Right renal pelvis (tissue), 4 donors: ENCODE data around the gene SRPX. TPM values are rescaled to one million over a fixed set of nuclear protein-coding genes. Genes with fewer than 3 reads are reported as not detected.

Experiments
- DNase-seq, 4 donors: peaks; one replicate each; pipeline ENCODE4 v3.0.0-alpha.2; 2013; ENCODE audit warnings: low read depth in 4 of 4, low spot score in 3 of 4, missing footprints in 1 of 4
- polyA plus RNA-seq, 4 donors: library from polyadenylated mRNA; unstranded; fragments of 120-200 nt; gene quantifications; one replicate each; pipeline ENCODE4 v1.2.1, GENCODE V29; 2013; ENCODE audit not compliant: insufficient read length in 4 of 4

SRPX gene
- polyA plus RNA-seq, 4 donors = 19.3 to 19.8 (median 19.6) TPM

- DNase-seq = no peak
These were observed 71.7 kb downstream of the SRPX start for GRCh38 chrX:38149016-38149415.

- DNase-seq = no peak
These were observed 78.1 kb downstream of the SRPX start for GRCh38 chrX:38142610-38143009.

DNA sequence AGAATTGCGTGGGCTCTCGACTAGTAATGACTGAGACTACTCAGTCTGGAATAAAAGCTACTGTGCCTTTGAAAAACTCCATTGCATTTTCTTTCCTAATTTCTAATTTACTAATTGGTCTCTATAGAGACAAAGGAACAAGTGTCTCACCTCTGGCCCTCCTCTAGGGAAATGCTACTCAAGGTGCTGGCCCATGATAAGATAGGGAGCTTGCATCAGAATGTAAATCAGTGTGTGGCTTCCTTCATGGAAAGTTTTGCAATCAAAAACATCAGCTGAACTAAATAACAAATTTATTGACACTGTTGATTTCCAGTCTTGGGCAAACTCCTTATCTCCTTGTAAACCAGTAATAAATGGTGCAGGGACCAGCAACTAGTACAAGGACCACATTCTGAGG lies 81.8 kb downstream of the SRPX start:
- DNase-seq = no peak

GRCh38 chrX:38138157-38138891 lies 82.3 kb downstream of the SRPX start:
- DNase-seq = no peak

GRCh38 chrX:38129366-38129765 lies 91.3 kb downstream of the SRPX start:
- no peak for DNase-seq

DNA sequence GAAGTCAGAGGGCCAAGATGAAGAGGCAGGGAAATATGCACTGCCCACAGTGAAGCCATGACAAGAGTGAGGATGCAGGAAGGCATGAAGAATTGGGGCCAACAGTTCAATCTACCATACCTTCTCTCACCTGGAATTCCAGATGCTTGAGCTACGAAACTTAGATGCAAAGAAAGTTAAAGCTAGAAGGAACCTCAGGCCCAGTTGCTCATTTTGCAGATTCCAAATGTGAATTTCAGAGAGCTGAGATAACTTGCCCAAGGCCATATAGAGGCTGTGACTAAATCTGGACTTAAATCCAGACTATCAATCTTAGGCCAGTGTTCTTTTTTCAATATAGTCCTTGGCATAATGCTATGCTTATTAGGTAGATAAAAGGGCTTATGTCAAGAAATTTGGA lies 92.7 kb downstream of the SRPX start:
- no peak for DNase-seq

DNA sequence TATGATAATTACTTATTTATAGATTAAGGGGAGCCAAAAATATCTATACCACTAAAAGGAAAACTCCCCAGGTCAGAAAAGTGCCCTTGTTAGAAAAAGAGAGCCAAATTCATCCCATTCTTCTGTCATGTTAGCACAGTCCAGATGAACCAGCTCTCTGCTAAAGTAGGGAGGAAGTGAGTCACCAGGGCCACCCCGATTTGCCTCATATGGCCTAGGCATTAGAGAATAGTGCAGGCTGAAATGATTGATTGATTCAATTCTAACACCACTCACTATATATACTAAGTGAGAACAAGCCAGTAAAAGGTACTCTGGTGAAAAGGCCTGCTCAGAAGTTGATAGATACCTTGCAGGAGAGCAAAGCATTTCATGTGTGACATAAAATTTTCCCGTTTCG lies 94.5 kb downstream of the SRPX start:
- no peak for DNase-seq

- no peak for DNase-seq
These were observed 96.7 kb downstream of the SRPX start for GRCh38 chrX:38124000-38124399.

- no peak for DNase-seq
These were observed 103.2 kb downstream of the SRPX start for GRCh38 chrX:38117485-38117884.

- DNase-seq = no peak
These were observed 104.0 kb downstream of the SRPX start for GRCh38 chrX:38116706-38117105.

DNA sequence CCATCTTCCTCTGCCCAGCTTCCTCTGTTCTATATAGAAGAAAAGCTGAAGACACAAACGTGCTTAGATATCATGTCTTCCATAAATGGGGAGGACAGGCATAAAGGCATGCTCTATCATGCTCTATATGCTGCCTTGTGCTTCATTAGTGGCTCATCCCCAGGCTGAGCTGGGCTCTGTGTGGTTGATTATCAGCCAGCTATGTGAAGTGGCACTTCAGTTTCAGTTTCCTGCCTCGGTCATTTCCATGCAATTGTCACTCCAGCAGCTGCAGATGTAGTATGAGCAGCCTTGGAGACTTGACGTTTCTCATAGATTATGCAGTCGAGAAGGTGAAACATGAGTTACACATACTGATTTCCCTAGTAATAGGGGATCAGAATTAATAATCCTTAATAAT lies 108.1 kb downstream of the SRPX start:
- no peak for DNase-seq

DNA sequence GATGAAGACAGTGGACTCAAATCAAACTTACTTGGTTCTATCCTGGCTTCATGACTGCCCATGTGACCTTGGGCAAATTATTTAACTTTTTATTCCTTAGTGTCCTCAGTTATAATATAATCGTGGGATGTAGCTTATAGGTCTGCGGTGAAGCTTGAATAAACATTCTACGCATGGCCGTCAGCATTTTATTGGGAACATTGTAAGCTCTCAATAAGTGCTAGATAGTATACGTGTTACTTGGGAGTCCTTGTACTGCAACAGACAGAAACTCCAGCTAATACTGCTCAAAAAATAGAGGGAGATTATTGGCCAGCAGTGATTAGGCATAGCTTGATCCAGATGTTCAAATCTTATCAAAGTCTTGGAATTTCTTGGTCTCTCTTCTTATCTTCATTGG lies 109.5 kb downstream of the SRPX start:
- DNase-seq = no peak

- DNase-seq = no peak
These were observed 110.4 kb downstream of the SRPX start for GRCh38 chrX:38110231-38110630.

DNA sequence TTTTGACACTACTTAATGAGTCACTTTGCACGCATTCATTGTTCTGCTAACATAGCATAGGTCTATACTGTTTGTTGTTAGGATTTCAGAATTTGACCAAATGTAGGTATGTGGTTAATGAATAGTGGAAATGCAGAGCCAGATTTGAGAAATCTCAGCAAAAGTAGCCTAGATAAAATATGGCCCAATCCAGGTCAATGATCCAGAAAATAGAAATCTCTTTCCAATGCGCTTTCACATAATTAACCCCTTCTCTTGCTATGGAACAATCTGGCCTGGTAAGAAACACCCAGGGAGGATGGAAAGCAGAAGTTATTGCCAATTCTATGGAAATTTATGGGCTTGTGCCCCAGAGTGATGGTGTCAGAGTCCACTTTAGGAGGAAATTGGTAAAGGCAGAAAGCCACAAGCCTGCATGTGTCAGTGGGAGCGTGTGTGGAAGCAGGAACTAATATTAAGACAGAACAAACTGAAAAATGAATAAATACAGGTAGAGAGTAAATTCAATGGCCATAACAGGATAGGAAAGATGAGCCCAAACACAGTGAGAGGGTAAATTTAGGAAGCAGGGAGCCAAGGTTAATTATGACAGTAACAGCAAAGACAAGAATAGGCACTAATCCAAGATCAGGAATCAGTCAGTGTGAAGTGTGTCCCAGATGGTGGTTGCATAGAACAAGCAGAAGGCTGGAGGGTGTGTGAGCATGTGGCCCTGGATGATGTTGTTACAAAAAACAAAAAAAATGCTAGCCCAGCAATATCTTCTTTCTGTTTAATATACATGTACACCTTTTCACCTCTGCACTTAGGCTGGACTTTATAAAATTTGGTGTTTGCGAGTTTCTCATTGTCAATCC lies 111.4 kb downstream of the SRPX start:
- no peak for DNase-seq

DNA sequence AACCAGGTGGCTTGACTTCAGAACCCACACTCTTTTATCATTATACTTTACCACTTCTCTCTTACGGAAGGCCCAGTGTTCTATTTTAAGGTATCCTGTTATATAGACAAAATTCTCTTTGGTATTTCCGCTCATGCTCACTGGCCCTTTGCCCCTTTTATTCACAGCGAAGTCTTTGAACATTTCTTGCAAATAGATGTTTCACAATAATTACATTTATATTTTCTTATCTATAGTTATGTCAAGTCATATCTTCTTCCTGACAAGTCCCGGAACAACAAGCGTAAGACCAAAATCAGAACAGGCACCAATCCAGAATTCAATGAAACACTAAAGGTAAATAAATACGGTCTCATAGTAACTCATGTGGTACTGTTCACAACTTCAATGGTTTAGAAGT lies 112.3 kb downstream of the SRPX start:
- no peak for DNase-seq

DNA sequence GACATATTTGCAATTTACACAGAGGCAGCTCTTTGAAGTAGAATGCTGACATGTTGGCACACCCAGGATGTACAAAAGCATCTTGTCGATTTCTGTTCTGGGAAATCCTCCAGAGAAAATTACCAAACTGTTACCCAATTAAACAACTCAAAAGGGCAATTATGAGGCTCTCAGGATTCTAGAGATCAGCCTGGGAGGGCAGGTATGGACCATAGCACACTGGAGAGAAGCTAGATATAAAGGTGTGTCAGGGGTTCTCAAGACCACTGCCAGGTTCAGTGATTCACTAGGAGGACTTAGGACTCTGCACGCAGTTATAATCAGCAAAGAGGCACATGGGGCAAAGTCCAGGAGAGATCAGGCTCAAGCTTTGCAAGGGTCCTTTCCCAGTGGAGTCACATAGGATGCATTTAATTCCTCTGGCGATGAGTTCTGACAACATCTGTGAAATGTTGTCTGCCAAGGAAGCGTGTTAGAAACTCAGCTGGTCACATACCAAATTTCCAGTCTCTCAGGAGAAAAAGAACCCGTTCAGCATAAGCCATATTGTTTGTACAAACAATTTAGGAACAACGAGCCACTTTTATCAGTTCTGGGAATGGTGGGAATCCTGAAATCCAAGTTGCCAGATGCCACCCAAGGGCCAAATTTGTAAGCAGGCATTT lies 113.5 kb downstream of the SRPX start:
- DNase-seq = no peak

DNA sequence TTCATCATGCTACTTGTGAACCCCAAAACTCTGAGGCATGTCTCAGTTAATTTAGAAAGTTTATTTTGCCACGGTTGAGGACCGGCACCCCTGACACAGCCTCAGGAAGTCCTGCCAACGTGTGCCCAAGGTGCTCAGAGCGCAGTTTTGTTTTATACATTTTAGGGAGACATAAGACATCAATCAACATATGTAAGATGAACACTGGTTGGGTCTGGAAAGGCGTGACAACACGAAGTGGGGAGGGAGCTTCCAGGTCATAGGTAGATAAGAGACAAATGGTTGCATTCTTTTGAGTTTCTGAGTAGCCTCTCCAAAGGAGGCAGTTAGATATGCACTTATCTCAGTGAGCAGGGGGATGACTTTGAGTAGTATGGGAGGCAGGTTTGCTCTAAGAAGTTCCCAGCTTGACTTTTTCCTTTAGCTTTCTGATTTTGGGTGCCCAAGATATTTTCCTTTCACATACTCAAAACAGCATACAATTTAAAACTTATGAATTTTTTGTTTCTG lies 115.4 kb downstream of the SRPX start:
- no peak for DNase-seq

GRCh38 chrX:38103857-38104812 lies 116.5 kb downstream of the SRPX start:
- no peak for DNase-seq

- DNase-seq = no peak
These were observed 117.8 kb downstream of the SRPX start for GRCh38 chrX:38102875-38103274.

DNA sequence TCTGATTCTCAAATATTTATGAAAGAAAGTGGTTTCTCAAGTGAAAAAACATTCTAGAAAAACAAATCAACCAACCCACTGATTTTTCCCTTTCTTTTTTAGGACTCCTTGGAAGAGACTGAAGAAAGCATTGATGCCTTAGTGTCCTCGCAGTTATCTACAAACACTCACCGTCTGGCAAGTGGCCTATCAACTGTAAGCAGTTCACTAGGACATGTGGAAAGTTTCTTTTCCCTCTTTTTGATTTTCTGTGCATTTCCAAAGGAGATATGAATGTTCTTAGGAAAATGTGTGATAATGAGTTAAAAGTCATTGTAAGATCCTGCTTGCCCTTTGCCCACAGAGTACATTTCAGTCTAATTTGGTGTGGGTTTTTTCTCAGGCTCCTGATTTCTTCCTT lies 118.4 kb downstream of the SRPX start:
- no peak for DNase-seq
